ENCODE measurements around the gene CAST. TPM values are rescaled to one million over a fixed set of nuclear protein-coding genes. Genes with fewer than 3 reads are reported as not detected.
A peak's percentile ranks its signal among the peaks of the same experiment; 100 is the strongest.

CAST gene
- total RNA-seq, 1 experiment from 2014 or later, result 395 TPM

GRCh38 chr5:96761618-96762017 is 99.4 kb downstream of the CAST start:
- Mint-ChIP-seq H3K27me3 (ENCODE audit: unreplicated experiment) (no peaks in the 10 kb centered on the region), H3K4me1 (ENCODE audit: low read depth, unreplicated experiment) (peaks cover 9% of the 10 kb centered on the region), H3K27ac (ENCODE audit: unreplicated experiment) (no peak overlapping the region), H3K4me3 (ENCODE audit: low read depth, unreplicated experiment) (no peak overlapping the region), H3K36me3 (ENCODE audit: insufficient read depth, unreplicated experiment) (peaks cover 67% of the 10 kb centered on the region), H3K9me3 (ENCODE audit: low read depth, unreplicated experiment) (no peaks in the 10 kb centered on the region)
- CTCF ChIA-PET, result no interaction called here
- intact Hi-C loops (cut with micrococcal nuclease; ENCODE audit: unreplicated experiment), result no loop called here
- BruUV-seq (replicated peaks), result no TSS peak
- DNase-seq, result no peak
- TF ChIP-seq, protein P1, sequence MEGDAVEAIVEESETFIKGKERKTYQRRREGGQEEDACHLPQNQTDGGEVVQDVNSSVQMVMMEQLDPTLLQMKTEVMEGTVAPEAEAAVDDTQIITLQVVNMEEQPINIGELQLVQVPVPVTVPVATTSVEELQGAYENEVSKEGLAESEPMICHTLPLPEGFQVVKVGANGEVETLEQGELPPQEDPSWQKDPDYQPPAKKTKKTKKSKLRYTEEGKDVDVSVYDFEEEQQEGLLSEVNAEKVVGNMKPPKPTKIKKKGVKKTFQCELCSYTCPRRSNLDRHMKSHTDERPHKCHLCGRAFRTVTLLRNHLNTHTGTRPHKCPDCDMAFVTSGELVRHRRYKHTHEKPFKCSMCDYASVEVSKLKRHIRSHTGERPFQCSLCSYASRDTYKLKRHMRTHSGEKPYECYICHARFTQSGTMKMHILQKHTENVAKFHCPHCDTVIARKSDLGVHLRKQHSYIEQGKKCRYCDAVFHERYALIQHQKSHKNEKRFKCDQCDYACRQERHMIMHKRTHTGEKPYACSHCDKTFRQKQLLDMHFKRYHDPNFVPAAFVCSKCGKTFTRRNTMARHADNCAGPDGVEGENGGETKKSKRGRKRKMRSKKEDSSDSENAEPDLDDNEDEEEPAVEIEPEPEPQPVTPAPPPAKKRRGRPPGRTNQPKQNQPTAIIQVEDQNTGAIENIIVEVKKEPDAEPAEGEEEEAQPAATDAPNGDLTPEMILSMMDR (IDR thresholded peaks at IDR 0.05; ENCODE audit: unreplicated experiment), result no peak

DNA sequence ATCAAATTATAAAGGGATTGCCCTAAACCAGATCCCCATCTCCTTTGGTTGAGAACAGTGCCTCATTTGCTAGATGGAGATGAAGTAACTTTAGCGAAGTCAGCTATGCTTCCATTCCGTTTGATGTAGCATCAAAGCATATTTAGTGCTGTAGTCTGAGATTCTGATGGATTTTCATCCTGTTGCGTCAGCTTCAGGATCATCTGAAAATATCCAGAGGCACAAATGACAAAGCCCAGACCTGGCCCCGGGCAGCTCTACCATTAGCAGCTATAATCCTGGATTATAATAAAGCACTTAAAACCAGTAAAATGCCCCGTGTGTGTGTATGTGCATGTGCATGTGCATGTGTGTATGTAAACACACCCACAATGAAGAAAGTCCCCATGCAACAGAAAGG is 100.8 kb downstream of the CAST start:
- Mint-ChIP-seq H3K9me3 (ENCODE audit: low read depth, unreplicated experiment) (no peaks in the 10 kb centered on the region), H3K36me3 (ENCODE audit: insufficient read depth, unreplicated experiment) (peaks cover 61% of the 10 kb centered on the region), H3K4me1 (ENCODE audit: low read depth, unreplicated experiment) (peaks cover 9% of the 10 kb centered on the region), H3K4me3 (ENCODE audit: low read depth, unreplicated experiment) (no peak overlapping the region), H3K27me3 (ENCODE audit: unreplicated experiment) (no peaks in the 10 kb centered on the region), H3K27ac (ENCODE audit: unreplicated experiment) (no peak overlapping the region)
- intact Hi-C loops (cut with micrococcal nuclease; ENCODE audit: unreplicated experiment), result no loop called here
- CTCF ChIA-PET, result interaction anchor here (0.7 to 1.1 kb wide), 3 partner anchors 11 to 45 kb away, joined by 3 to 4 read pairs (median 3); no protein-coding TSS in a partner anchor
- TF ChIP-seq, protein P1 (IDR thresholded peaks at IDR 0.05; ENCODE audit: unreplicated experiment), result no peak
- no TSS peak for BruUV-seq (replicated peaks)
- DNase-seq, result no peak

GRCh38 chr5:96765043-96765442 is 102.9 kb downstream of the CAST start:
- Mint-ChIP-seq H3K4me1 (ENCODE audit: low read depth, unreplicated experiment) (peaks cover 9% of the 10 kb centered on the region), H3K27ac (ENCODE audit: unreplicated experiment) (peak overlapping the region; percentile 80), H3K27me3 (ENCODE audit: unreplicated experiment) (no peaks in the 10 kb centered on the region), H3K4me3 (ENCODE audit: low read depth, unreplicated experiment) (no peak overlapping the region), H3K9me3 (ENCODE audit: low read depth, unreplicated experiment) (no peaks in the 10 kb centered on the region), H3K36me3 (ENCODE audit: insufficient read depth, unreplicated experiment) (peaks cover 65% of the 10 kb centered on the region)
- BruUV-seq (replicated peaks), result no TSS peak
- TF ChIP-seq, protein P1 (IDR thresholded peaks at IDR 0.05; ENCODE audit: unreplicated experiment), result no peak
- DNase-seq, result no peak
- intact Hi-C loops (cut with micrococcal nuclease; ENCODE audit: unreplicated experiment), result loop anchor here (5.0 kb wide), 1 partner anchor 397 kb away; no protein-coding TSS in a partner anchor
- CTCF ChIA-PET, result no interaction called here

- no peak for DNase-seq
- CTCF ChIA-PET, result no interaction called here
- H3K27ac Mint-ChIP-seq (ENCODE audit: unreplicated experiment), result peak overlapping the region; percentile 27
- peaks cover 60% of the 10 kb centered on the region for H3K36me3 Mint-ChIP-seq (ENCODE audit: insufficient read depth, unreplicated experiment)
- no peaks in the 10 kb centered on the region for H3K27me3 Mint-ChIP-seq (ENCODE audit: unreplicated experiment)
- TF ChIP-seq, protein P1 (IDR thresholded peaks at IDR 0.05; ENCODE audit: unreplicated experiment), result no peak
- no peak overlapping the region for H3K4me3 Mint-ChIP-seq (ENCODE audit: low read depth, unreplicated experiment)
- H3K4me1 Mint-ChIP-seq (ENCODE audit: low read depth, unreplicated experiment), result peaks cover 9% of the 10 kb centered on the region
- no peaks in the 10 kb centered on the region for H3K9me3 Mint-ChIP-seq (ENCODE audit: low read depth, unreplicated experiment)
- BruUV-seq (replicated peaks), result no TSS peak
- intact Hi-C loops (cut with micrococcal nuclease; ENCODE audit: unreplicated experiment), result loop anchor here (5.0 kb wide), 1 partner anchor 394 kb away; no protein-coding TSS in a partner anchor
These were observed 106.6 kb downstream of the CAST start for GRCh38 chr5:96768708-96769251.
